H54 (cell line): ENCODE results near the gene NUDCD3.

Experiments
- DNase-seq: peaks from one replicate; pipeline ENCODE4 v3.0.0; 2011; ENCODE audit warnings: low spot score, mixed read lengths; ENCODE audit not compliant: insufficient read length
- FAIRE-seq: peaks from 3 replicates; lab custom pipeline; 2011; peaks lifted over from hg19 to GRCh38; lab: Jason Lieb, UNC
- POLR2A ChIP-seq: IDR thresholded peaks from 2 replicates; pipeline ENCODE4 v1.6.1; 2011; ENCODE audit warnings: low read depth, mild to moderate bottlenecking, low read length

Gene NUDCD3

DNA sequence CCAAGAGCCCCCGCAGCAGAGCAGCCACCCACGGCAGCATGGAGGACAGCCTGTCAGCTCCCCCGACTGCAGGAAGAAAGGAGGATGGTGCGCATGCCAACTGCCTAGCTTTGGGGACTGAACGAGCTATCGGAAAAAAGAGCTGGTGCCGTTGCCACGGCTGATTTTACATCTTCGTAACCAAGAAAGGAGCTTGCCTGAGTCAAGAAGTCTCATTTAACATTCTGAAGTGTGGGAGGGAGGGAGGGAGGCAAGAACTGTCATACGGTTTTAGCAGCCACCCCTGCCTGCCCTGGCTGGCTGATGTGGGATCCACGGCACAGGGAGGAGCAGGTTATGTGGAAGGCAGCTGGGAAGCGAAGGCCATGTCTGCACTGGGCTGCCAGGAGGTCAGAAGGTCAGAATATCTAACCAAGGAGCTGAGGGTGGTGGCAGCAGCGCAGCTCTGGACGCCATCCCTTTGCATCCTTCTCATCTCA is 90.4 kb downstream of the NUDCD3 start:
- FAIRE-seq, result no peak
- TF ChIP-seq POLR2A, result no peak
- no peak for DNase-seq

- no peak for TF ChIP-seq POLR2A
- FAIRE-seq, result no peak
- DNase-seq, result no peak
Measured at GRCh38 chr7:44398953-44399574, 91.4 kb downstream of the NUDCD3 start.

DNA sequence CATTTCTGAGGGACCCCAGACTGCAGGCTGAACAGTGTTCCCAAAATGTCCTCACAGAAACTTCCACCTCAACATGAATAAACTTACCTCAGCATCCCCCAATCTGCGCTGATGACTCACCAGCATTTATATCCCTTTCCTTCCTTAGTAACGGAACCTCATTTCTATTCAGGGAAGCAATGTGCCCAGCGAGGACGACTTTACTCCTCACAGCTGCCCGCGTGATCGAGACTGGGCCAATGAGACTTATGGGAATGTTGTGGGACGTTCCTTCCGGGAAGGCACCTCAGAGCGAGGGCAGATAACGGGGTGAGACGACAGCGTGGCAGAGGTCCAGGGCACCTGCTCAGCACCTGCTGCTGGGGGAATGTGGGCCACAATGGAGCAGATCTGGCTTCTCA is 91.9 kb downstream of the NUDCD3 start:
- no peak for TF ChIP-seq POLR2A
- FAIRE-seq (no peak), DNase-seq (no peak)

- no peak for TF ChIP-seq POLR2A
- FAIRE-seq, result no peak
- DNase-seq, result no peak
Measured at GRCh38 chr7:44396931-44397545, 93.4 kb downstream of the NUDCD3 start.

DNA sequence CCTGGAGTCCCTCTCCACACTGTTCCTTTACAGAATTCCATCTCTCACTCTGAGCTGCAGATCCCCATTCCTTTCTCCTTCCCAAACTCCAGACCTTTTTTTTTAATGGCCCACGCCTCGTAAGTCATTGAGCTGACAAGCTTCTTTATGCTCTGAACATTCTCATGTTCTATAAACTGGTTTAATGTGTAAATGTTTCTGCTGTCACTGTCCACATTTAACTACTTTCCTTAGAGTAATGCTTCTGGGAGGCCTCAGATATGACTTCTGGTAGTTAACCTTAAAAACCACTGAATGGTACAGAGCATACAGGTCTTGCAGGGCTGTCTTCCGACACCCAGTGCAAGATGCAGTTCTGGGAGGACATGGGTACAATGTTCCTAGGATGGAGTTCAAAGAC is 94.0 kb downstream of the NUDCD3 start:
- DNase-seq (no peak), FAIRE-seq (no peak)
- TF ChIP-seq POLR2A, result no peak

GRCh38 chr7:44395067-44395466 is 95.4 kb downstream of the NUDCD3 start:
- no peak for DNase-seq
- TF ChIP-seq POLR2A, result no peak
- FAIRE-seq, result no peak

DNA sequence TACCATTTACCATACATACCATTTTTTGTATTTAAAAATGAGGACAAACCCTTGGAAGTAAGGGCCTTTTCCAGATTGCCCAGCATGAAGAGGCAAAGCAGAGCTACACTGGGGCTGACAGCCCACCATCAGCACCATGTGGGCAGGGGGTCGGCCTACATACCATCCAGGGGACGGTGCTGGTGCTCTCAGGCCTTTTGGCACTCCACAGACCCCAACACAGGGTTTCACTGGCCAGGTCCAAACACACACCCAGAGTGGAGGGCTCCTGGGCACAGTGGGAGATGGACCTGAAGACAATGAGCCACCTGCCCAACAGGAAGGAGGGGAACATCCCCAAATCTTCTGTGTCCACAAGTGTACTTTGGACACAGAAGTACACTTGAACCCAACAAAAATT is 95.8 kb downstream of the NUDCD3 start:
- no peak for DNase-seq
- no peak for TF ChIP-seq POLR2A
- no peak for FAIRE-seq

- no peak for DNase-seq
- no peak for TF ChIP-seq POLR2A
- no peak for FAIRE-seq
Measured at GRCh38 chr7:44394112-44394447, 96.4 kb downstream of the NUDCD3 start.

DNA sequence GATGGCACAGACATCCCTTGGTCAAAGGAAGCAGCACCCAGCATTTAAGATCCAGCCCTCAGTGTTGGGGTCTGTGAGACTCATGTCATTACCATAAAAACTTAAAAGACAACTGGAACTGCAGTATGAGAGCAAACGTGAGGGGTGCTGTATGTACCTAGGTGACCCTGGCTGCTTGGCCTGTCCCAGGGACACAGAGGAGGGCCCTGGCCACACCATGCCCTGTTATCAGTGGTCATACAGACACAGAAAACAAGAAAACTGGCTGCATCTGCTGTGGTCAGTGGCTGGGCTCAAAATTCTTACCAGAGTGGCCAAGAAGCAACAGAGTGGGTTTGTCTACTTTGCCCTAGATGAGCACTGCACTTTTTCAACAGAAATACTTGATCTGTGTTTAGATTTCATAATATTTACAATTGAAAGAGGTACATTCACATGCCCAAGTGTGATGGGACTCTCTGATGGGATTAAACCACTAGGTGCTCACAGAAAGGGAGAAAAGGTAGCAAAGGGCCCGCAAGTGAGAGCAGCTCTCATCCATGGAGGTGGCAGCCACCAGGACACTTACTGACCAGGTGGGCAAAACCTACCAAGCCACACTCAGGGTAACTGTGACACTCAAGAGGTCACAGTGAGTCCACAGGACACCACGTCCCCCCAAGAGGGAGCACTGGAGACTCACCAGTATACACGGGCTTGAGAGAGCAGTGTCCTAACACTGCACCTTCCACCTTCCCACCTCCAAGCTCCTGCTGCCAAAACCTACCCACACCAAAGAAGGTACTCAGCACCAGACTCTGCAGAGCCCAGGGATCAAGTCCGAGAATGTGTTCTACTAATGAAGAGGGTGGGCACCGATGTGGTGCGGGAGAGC is 97.0 kb downstream of the NUDCD3 start:
- FAIRE-seq (no peak), DNase-seq (no peak)
- no peak for TF ChIP-seq POLR2A

DNA sequence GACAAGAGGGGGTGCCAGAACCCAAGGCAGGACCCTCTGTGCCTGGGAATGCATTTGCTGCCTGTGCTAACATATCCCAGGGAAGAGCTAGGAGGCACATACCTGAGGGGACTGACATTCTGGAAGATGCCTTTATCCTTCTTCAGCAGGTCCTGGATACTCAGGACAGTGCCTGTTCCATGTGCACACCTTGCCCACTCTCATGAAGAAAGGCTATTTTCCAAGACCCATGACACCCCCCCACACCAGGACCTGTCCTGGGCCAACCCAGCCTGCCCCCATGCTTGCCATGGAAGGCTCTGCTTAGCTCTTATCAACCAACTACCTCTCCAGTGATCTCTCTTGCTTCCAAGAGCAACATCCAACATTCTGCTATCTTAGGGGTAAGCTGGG is 97.8 kb downstream of the NUDCD3 start:
- FAIRE-seq, result no peak
- no peak for TF ChIP-seq POLR2A
- no peak for DNase-seq

- no peak for FAIRE-seq
- DNase-seq, result no peak
- TF ChIP-seq POLR2A, result no peak
Measured at GRCh38 chr7:44391746-44392617, 98.5 kb downstream of the NUDCD3 start.

DNA sequence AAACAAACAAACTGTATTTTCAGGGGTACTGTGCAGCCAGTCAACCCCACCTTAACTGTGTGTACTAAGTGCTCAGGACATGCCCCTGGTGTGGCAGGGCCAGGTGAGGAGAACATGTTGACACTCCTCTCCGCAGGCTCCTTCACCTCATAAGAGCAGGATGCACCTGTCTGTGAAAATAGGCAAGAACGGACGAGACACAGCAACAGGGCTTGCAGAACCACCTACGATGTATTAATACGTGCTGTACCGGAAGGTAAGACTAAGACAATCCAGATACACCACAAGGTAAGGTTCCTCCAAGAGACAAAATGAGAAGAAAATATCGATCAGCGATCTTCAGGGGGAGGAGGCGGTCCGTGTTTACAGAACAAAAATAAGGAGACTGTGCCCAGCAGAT is 99.3 kb downstream of the NUDCD3 start:
- no peak for DNase-seq
- FAIRE-seq, result no peak
- no peak for TF ChIP-seq POLR2A

- DNase-seq, result no peak
- no peak for TF ChIP-seq POLR2A
- FAIRE-seq, result no peak
Measured at GRCh38 chr7:44390701-44391100, 99.8 kb downstream of the NUDCD3 start.
